ENCODE results near the gene PRICKLE2. TPM values are rescaled to one million over a fixed set of nuclear protein-coding genes. Genes with fewer than 3 reads are reported as not detected.

Gene PRICKLE2
- total RNA-seq, 1 donor from 2014 or later, result 24.7 TPM

DNA sequence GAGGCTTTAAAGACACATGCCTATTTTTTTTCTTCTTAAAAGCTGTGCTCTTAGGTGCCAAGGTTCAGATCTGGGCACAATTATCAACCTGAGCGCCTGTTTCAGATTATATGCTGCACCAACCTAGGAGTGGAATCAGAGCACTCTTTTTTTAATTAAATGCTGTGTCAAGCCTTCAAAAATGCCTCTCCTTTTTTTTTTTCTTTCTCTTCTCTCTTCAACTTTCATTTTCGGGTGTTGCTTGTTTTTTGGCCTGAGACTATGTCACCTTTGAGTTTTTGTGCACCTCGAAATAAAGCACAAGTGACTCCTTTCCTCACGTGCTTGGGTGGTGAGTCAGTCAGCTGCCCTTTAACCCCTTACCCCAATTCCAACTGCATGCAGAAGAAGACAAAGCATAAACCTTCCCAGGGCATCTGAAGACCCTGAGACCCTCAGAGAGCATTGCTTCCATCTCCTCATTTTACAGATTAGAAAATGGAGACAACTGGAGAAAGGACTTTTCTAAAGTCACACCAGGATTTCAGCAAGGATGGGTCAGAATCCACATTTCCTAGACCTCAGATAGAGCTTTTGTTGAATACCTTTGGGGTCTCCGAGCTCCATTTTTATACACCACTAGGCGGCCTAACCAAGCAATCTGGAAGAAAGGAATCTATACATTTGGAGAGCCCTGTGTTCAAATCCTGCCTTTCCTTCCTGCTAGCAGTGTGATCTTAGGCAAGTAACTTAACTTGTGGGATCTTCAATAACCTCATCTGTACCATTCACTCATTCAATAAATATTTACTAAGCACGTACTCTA, 631 bp upstream of the PRICKLE2 start:
- Mint-ChIP-seq H3K4me3 (ENCODE audit: unreplicated experiment) (peak overlapping the region; percentile 89), H3K4me1 (ENCODE audit: unreplicated experiment) (peaks cover 53% of the 10 kb centered on the region), H3K36me3 (ENCODE audit: unreplicated experiment) (no peaks in the 10 kb centered on the region), H3K9me3 (ENCODE audit: unreplicated experiment) (no peaks in the 10 kb centered on the region), H3K27ac (ENCODE audit: unreplicated experiment) (peak overlapping the region; percentile 99), H3K27me3 (ENCODE audit: unreplicated experiment) (no peaks in the 10 kb centered on the region)
- DNase-seq (ENCODE audit: extremely low spot score, unreplicated experiment), result no peak
- TF ChIP-seq, protein P1, sequence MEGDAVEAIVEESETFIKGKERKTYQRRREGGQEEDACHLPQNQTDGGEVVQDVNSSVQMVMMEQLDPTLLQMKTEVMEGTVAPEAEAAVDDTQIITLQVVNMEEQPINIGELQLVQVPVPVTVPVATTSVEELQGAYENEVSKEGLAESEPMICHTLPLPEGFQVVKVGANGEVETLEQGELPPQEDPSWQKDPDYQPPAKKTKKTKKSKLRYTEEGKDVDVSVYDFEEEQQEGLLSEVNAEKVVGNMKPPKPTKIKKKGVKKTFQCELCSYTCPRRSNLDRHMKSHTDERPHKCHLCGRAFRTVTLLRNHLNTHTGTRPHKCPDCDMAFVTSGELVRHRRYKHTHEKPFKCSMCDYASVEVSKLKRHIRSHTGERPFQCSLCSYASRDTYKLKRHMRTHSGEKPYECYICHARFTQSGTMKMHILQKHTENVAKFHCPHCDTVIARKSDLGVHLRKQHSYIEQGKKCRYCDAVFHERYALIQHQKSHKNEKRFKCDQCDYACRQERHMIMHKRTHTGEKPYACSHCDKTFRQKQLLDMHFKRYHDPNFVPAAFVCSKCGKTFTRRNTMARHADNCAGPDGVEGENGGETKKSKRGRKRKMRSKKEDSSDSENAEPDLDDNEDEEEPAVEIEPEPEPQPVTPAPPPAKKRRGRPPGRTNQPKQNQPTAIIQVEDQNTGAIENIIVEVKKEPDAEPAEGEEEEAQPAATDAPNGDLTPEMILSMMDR (IDR thresholded peaks at IDR 0.05), result no peak

DNA sequence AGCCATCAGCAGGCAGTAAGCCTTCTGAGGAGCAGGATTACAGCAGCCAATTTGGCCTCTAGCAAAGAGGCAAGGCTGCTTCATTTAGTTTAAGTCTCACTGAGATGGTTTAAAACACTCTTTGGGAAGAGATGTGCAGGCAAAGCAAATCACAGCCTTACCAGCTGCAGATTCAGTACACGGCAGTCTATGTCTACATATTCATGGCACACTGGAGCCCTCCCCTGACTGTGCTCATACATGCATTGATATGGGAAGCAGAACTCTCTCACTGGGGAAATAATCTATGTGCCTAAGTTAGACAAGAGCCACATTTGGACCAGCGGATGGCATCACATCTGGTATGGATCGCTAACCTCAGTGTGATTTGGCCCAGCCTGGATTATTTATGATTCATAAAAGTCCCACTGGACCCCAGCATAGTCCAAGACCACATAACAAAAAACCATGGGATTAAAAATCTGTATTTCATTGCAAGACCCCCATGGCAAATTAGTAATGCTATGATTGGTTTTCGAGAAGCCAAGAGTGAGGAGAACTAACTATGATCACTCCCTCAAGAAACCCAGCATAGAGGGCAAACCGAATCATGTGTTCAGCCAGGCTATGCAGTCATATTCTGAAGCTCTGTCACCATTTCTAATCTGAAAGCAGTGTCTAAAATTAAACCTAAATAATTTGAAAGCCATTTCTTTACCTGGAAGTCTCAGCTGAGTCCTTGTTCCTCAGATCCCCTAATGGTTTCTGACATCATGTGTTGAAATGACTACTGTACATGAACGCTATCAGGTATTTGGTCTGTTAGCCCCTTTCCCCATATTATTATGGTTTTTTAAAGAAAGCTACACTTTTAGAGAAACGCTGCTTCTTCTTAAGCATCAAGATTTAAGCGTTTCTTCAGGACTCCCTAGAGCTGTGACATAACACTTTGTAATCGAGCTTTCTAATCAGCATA, 1.2 kb downstream of the PRICKLE2 start:
- Mint-ChIP-seq H3K27me3 (ENCODE audit: unreplicated experiment) (no peaks in the 10 kb centered on the region), H3K4me1 (ENCODE audit: unreplicated experiment) (peaks cover 69% of the 10 kb centered on the region), H3K4me3 (ENCODE audit: unreplicated experiment) (peak overlapping the region; percentile 89), H3K27ac (ENCODE audit: unreplicated experiment) (peak overlapping the region; percentile 99), H3K36me3 (ENCODE audit: unreplicated experiment) (no peaks in the 10 kb centered on the region), H3K9me3 (ENCODE audit: unreplicated experiment) (no peaks in the 10 kb centered on the region)
- no peak for DNase-seq (ENCODE audit: extremely low spot score, unreplicated experiment)
- TF ChIP-seq, protein P1 (IDR thresholded peaks at IDR 0.05), result peak; percentile 49

DNA sequence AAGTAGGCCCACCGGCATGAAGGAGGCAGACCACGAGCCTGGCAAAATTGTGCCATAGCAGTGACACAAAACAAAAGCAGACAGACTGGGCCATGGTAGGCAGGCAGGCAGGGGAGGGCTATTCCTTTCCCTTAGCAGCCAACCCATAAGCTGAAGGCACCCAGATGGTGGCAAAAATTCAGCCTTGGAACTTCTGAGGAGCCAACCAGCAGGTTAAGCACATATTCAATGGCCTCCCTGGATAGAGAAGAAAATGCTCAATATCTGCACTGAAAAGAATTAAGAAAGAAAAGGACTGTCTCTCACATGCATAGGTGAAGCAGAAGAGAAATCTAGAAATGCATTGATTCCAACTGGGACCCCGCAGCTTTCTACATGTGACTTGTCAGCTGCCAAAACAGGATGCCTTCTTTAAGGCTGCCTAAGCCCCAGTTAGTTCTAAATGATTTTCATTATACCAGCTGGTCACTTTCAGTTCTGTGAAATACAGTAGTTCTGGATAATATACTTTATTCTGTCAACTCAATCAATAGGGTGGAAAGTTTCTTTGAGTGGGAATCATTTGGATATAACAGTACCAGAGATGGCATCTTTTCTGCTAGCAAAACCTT, 2.7 kb downstream of the PRICKLE2 start:
- peak overlapping the region; percentile 58 for H3K27ac Mint-ChIP-seq (ENCODE audit: unreplicated experiment)
- no peak for DNase-seq (ENCODE audit: extremely low spot score, unreplicated experiment)
- no peaks in the 10 kb centered on the region for H3K36me3 Mint-ChIP-seq (ENCODE audit: unreplicated experiment)
- TF ChIP-seq, protein P1 (IDR thresholded peaks at IDR 0.05), result no peak
- peak overlapping the region; percentile 89 for H3K4me3 Mint-ChIP-seq (ENCODE audit: unreplicated experiment)
- no peaks in the 10 kb centered on the region for H3K27me3 Mint-ChIP-seq (ENCODE audit: unreplicated experiment)
- peaks cover 76% of the 10 kb centered on the region for H3K4me1 Mint-ChIP-seq (ENCODE audit: unreplicated experiment)
- no peaks in the 10 kb centered on the region for H3K9me3 Mint-ChIP-seq (ENCODE audit: unreplicated experiment)

DNA sequence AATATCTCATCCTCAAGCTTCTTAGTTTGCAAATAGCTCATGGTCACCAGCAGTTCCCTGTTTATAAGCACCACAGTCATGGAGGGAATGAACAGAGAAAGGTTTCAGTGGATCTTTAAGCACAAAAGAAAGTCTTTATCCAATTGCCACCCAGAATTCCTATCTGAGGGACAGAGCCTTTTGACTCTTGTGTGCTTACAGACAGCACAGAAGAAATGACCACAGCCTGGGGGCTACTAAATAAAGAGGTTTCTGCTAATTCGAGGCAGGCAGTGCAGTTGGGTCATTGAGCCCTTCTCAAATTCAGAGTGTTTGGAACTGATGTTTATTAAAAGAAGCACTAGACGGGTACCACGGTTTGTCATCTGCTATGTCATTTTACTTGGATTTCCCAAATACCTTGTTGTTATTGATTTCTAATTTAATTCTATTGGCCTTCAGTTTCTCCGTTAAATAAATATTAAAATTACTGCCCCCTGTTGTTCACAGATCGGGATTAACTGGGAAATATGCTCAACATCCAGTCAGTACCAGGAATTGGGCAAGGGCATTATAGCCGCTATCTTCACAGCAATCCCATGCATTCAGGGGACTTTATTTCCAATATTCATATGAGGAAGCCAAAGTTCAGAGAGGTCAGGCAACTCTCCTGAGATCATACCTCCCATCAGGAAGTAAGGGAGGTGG, 3.6 kb downstream of the PRICKLE2 start:
- TF ChIP-seq, protein P1 (IDR thresholded peaks at IDR 0.05), result no peak
- Mint-ChIP-seq H3K27me3 (ENCODE audit: unreplicated experiment) (no peaks in the 10 kb centered on the region), H3K27ac (ENCODE audit: unreplicated experiment) (peak overlapping the region; percentile 91), H3K36me3 (ENCODE audit: unreplicated experiment) (no peaks in the 10 kb centered on the region), H3K9me3 (ENCODE audit: unreplicated experiment) (no peaks in the 10 kb centered on the region), H3K4me1 (ENCODE audit: unreplicated experiment) (peaks cover 81% of the 10 kb centered on the region), H3K4me3 (ENCODE audit: unreplicated experiment) (no peak overlapping the region)
- DNase-seq (ENCODE audit: extremely low spot score, unreplicated experiment), result no peak
